C4-2B (cell line): ENCODE data around the gene TELO2.

Experiments used
- ZFX ChIP-seq: fragments of 450-650 bp; IDR thresholded peaks from 2 replicates; pipeline ENCODE4 v1.6.1; 2017
- TF ChIP-seq, protein P1 (sequence below): fragments of 450-650 bp; conservative IDR thresholded peaks from 2 replicates; pipeline ENCODE4 v1.5.1; 2017; ENCODE audit warnings: mild to moderate bottlenecking

DNA sequence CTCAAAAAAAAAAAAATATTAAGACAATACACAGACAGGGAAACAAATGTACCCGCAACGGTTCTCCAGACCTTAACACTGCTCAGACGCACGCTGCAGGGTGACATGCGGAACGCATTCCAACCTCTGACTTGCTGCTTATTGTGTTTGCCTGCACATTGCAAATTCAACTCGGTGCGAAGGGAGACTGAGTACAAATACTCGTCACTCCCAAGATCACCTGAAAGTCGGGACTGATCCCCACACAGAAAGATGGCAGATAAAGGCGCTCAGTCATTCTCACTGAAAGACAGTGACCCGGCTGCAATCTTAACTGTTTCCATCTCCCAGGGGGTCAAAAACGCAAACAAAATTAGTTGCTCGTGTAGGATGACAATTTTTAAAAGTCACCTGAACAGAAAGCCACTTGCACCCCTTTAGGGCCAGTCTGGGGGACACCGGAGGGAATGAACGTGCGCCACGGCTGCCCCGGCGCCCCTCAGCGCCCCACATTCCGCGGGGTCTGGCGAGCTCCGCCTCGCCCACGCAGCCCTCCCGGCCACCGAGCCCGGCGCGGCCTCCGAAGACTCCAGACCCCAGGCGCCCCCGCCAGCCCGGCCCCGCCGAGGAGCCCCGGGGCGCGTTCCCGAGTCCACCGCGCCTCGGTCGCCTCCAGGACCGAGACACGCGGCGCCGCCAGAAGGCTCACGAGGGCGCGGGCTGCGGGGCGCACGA is 18.9 kb upstream of the TELO2 start:
- TF ChIP-seq, protein P1, sequence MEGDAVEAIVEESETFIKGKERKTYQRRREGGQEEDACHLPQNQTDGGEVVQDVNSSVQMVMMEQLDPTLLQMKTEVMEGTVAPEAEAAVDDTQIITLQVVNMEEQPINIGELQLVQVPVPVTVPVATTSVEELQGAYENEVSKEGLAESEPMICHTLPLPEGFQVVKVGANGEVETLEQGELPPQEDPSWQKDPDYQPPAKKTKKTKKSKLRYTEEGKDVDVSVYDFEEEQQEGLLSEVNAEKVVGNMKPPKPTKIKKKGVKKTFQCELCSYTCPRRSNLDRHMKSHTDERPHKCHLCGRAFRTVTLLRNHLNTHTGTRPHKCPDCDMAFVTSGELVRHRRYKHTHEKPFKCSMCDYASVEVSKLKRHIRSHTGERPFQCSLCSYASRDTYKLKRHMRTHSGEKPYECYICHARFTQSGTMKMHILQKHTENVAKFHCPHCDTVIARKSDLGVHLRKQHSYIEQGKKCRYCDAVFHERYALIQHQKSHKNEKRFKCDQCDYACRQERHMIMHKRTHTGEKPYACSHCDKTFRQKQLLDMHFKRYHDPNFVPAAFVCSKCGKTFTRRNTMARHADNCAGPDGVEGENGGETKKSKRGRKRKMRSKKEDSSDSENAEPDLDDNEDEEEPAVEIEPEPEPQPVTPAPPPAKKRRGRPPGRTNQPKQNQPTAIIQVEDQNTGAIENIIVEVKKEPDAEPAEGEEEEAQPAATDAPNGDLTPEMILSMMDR = no peak
- TF ChIP-seq ZFX = no peak
